Right cardiac atrium (tissue), 5 donors: ENCODE results near the gene ULK1. TPM values are rescaled to one million over a fixed set of nuclear protein-coding genes. Genes with fewer than 3 reads are reported as not detected.

ENCODE experiments used
- ATAC-seq, 2 donors: fragments of 200-7000 bp; cut with Tn5 transposase; one replicate each; pipeline versions ENCODE4 v1.8.0 to v1.9.1; 2020; ENCODE audit warnings: moderate library complexity in 2 of 2, mild to moderate bottlenecking in 1 of 2
- DNase-seq, 3 donors: peaks; one replicate each; pipeline ENCODE4 v3.0.0-alpha.2; 2020
- H3K27ac ChIP-seq: one replicate; pipeline ENCODE4 v1.5.1; 2013; ENCODE audit warnings: mild to moderate bottlenecking, low read length, control low read depth, moderate library complexity
- H3K27me3 ChIP-seq: one replicate; pipeline ENCODE4 v1.6.1; 2013; ENCODE audit not compliant: control insufficient read depth, insufficient read depth
- H3K4me1 ChIP-seq: one replicate; pipeline ENCODE4 v1.6.1; 2013; ENCODE audit warnings: low read length; ENCODE audit not compliant: control insufficient read depth, insufficient read depth
- H3K4me3 ChIP-seq: one replicate; pipeline ENCODE4 v1.5.1; 2013; ENCODE audit warnings: low read length, control low read depth
- H3K9me3 ChIP-seq: one replicate; pipeline ENCODE4 v1.6.1; 2013; ENCODE audit warnings: low read length; ENCODE audit not compliant: control insufficient read depth
- WGBS: extraction: QIAGEN DNeasy Blood & Tissue Kit; methylation state at CpG from one replicate; pipeline ENCODE4 v1.1.7; 2013; 5-methylcytosine and 5-hydroxymethylcytosine counted together
- intact Hi-C, 4 donors: fragments of 100-400 bp; cut with DNase I; formaldehyde crosslinking; loops; one replicate each; pipeline versions ENCODE4 v1.11.0 to v1.14.0; 2022 to 2023
- polyA plus RNA-seq: library from polyadenylated mRNA; stranded (reverse); fragments of 200-250 nt; gene quantifications from one replicate; pipeline ENCODE4 v1.2.3, GENCODE V29; 2013
- total RNA-seq, 4 donors: library from RNA; stranded (reverse); fragmentation: NEBNext Ultra II Directional; extraction: Animal tissue kit (Norgen Biotek cat#: 25700); gene quantifications; one replicate each; pipeline ENCODE4 v1.2.1, GENCODE V29; 2021
- donor health status: healthy with polysubstance abuse.
- donor health status: DM: no; HTN: yes; CAD: no.
- donor health status: DM: no; HTN: no; CAD: no.
- donor health status: DM: no; HTN: yes; CAD: no; lungs with severe emphysema.
- donor health status: DM: yes; HTN: yes; CAD: no.

Gene ULK1
- total and polyA plus RNA-seq, 5 donors = 29.4 to 51.3 (median 47.8) TPM

GRCh38 chr12:131853832-131854797 lies 40.3 kb upstream of the ULK1 start:
- intact Hi-C loops = no loop called here
- no peaks in the 10 kb centered on the region for H3K9me3 ChIP-seq
- no peak overlapping the region for H3K27ac ChIP-seq
- ATAC-seq (no peak), DNase-seq (no peak)
- no peak overlapping the region for H3K4me3 ChIP-seq
- H3K27me3 ChIP-seq = no peaks in the 10 kb centered on the region
- 83% methylated on average over 35 of the region's 35 CpGs for WGBS
- H3K4me1 ChIP-seq = no peaks in the 10 kb centered on the region

GRCh38 chr12:131854861-131855476 lies 39.5 kb upstream of the ULK1 start:
- H3K27me3 ChIP-seq = no peaks in the 10 kb centered on the region
- ATAC-seq = no peak

GRCh38 chr12:131855521-131856142 lies 38.8 kb upstream of the ULK1 start:
- H3K4me1 ChIP-seq = no peaks in the 10 kb centered on the region
- 48% methylated on average over 30 of the region's 30 CpGs for whole genome bisulfite sequencing
- no peaks in the 10 kb centered on the region for H3K27me3 ChIP-seq
- no peaks in the 10 kb centered on the region for H3K9me3 ChIP-seq
- no peak overlapping the region for H3K4me3 ChIP-seq
- intact Hi-C loops = no loop called here
- no peak for DNase-seq
- H3K27ac ChIP-seq = no peak overlapping the region
- no peak for ATAC-seq

More at GRCh38 chr12:131854861-131855476, 39.5 kb upstream of the ULK1 start:
- Histone ChIP-seq H3K4me1 (no peaks in the 10 kb centered on the region), H3K4me3 (no peak overlapping the region), H3K27ac (no peak overlapping the region), H3K9me3 (no peaks in the 10 kb centered on the region)
- 79% methylated on average over 16 of the region's 16 CpGs for WGBS
- intact Hi-C loops = no loop called here
- DNase-seq = no peak

GRCh38 chr12:131856366-131857097 lies 37.9 kb upstream of the ULK1 start:
- Histone ChIP-seq H3K9me3 (no peaks in the 10 kb centered on the region), H3K27ac (no peak overlapping the region), H3K4me1 (no peaks in the 10 kb centered on the region), H3K4me3 (no peak overlapping the region), H3K27me3 (no peaks in the 10 kb centered on the region)
- no peak for ATAC-seq
- intact Hi-C loops = no loop called here
- DNase-seq = no peak
- 80% methylated on average over 10 of the region's 10 CpGs for WGBS

- DNase-seq = no peak
These were observed 36.2 kb upstream of the ULK1 start for GRCh38 chr12:131857908-131858850.

GRCh38 chr12:131860472-131861260 lies 33.8 kb upstream of the ULK1 start:
- 33% methylated on average over 22 of the region's 22 CpGs for WGBS
- H3K27me3 ChIP-seq = no peaks in the 10 kb centered on the region
- DNase-seq = peak; percentile 70 to 75 (median 70)
- no peak overlapping the region for H3K4me3 ChIP-seq
- H3K27ac ChIP-seq = no peak overlapping the region
- ATAC-seq = peak; percentile 71 to 73
- H3K9me3 ChIP-seq = no peaks in the 10 kb centered on the region
- H3K4me1 ChIP-seq = no peaks in the 10 kb centered on the region
- intact Hi-C loops = no loop called here

More at GRCh38 chr12:131857908-131858850, 36.2 kb upstream of the ULK1 start:
- no peaks in the 10 kb centered on the region for H3K9me3 ChIP-seq
- H3K4me3 ChIP-seq = no peak overlapping the region
- 75% methylated on average over 21 of the region's 21 CpGs for WGBS
- no peaks in the 10 kb centered on the region for H3K4me1 ChIP-seq
- intact Hi-C loops = no loop called here
- no peak overlapping the region for H3K27ac ChIP-seq
- no peak for ATAC-seq
- no peaks in the 10 kb centered on the region for H3K27me3 ChIP-seq

- intact Hi-C loops = no loop called here
- Histone ChIP-seq H3K4me1 (no peaks in the 10 kb centered on the region), H3K9me3 (no peaks in the 10 kb centered on the region), H3K4me3 (no peak overlapping the region), H3K27ac (no peak overlapping the region), H3K27me3 (no peaks in the 10 kb centered on the region)
- ATAC-seq (no peak), DNase-seq (peak in 1 of 3 donors; percentile 6)
- WGBS = 86% methylated on average over 12 of the region's 12 CpGs
These were observed 33.0 kb upstream of the ULK1 start for GRCh38 chr12:131861261-131862083.

GRCh38 chr12:131862084-131862441 lies 32.4 kb upstream of the ULK1 start:
- Histone ChIP-seq H3K4me1 (no peaks in the 10 kb centered on the region), H3K27ac (no peak overlapping the region), H3K9me3 (no peaks in the 10 kb centered on the region), H3K4me3 (no peak overlapping the region), H3K27me3 (no peaks in the 10 kb centered on the region)
- DNase-seq (peak in 1 of 3 donors; percentile 15), ATAC-seq (no peak)
- 60% methylated on average over 4 of the region's 4 CpGs for WGBS
- intact Hi-C loops = no loop called here

GRCh38 chr12:131862600-131862993 lies 31.8 kb upstream of the ULK1 start:
- no peak overlapping the region for H3K4me3 ChIP-seq
- WGBS = 74% methylated on average over 14 of the region's 14 CpGs
- no peaks in the 10 kb centered on the region for H3K27me3 ChIP-seq
- no peak overlapping the region for H3K27ac ChIP-seq
- DNase-seq (peak in 1 of 3 donors; percentile 15), ATAC-seq (no peak)
- intact Hi-C loops = no loop called here
- H3K9me3 ChIP-seq = no peaks in the 10 kb centered on the region
- no peaks in the 10 kb centered on the region for H3K4me1 ChIP-seq
